ENCODE measurements around the gene HBB.

HBB gene

GRCh38 chr11:5246772-5247471 lies 20.1 kb upstream of the HBB start:
- DNase-seq = no peak

- DNase-seq = no peak
Measured at GRCh38 chr11:5245155-5245554, 18.3 kb upstream of the HBB start.

- no peak for DNase-seq
Measured at GRCh38 chr11:5243816-5244180, 16.9 kb upstream of the HBB start.

- no peak for DNase-seq
Measured at GRCh38 chr11:5242933-5243815, 16.3 kb upstream of the HBB start.

GRCh38 chr11:5242208-5242607 lies 15.3 kb upstream of the HBB start:
- DNase-seq = no peak

GRCh38 chr11:5241458-5241857 lies 14.6 kb upstream of the HBB start:
- no peak for DNase-seq

- DNase-seq = no peak
Measured at GRCh38 chr11:5240458-5240857, 13.6 kb upstream of the HBB start.

- DNase-seq = no peak
Measured at GRCh38 chr11:5240056-5240455, 13.2 kb upstream of the HBB start.

GRCh38 chr11:5239046-5239445 lies 12.2 kb upstream of the HBB start:
- no peak for DNase-seq

- no peak for DNase-seq
Measured at GRCh38 chr11:5238486-5238885, 11.6 kb upstream of the HBB start.

- DNase-seq = no peak
Measured at GRCh38 chr11:5237420-5237819, 10.5 kb upstream of the HBB start.

GRCh38 chr11:5235364-5236095 lies 8.7 kb upstream of the HBB start:
- no peak for DNase-seq

- no peak for DNase-seq
Measured at GRCh38 chr11:5234381-5234834, 7.5 kb upstream of the HBB start, which contains the start of gene HBD. Gene HBD (minus strand): TSS chr11:5234483. CDS start chr11:5234433, 50 bp downstream.

- no peak for DNase-seq
Measured at GRCh38 chr11:5233307-5233706, 6.4 kb upstream of the HBB start.

GRCh38 chr11:5232821-5233220 lies 6.0 kb upstream of the HBB start:
- DNase-seq = no peak

GRCh38 chr11:5232176-5232575 lies 5.3 kb upstream of the HBB start:
- DNase-seq = no peak

GRCh38 chr11:5231111-5231510 lies 4.2 kb upstream of the HBB start:
- no peak for DNase-seq

- DNase-seq = no peak
Measured at GRCh38 chr11:5230266-5230665, 3.4 kb upstream of the HBB start.

- no peak for DNase-seq
Measured at GRCh38 chr11:5229796-5230195, 2.9 kb upstream of the HBB start.

- DNase-seq = no peak
Measured at GRCh38 chr11:5229356-5229755, 2.5 kb upstream of the HBB start.

GRCh38 chr11:5228124-5228523 lies 1.3 kb upstream of the HBB start:
- no peak for DNase-seq

- no peak for DNase-seq
Measured at GRCh38 chr11:5227681-5228080, 810 bp upstream of the HBB start.

GRCh38 chr11:5225480-5225871 lies 1.4 kb downstream of the HBB start:
- no peak for DNase-seq
